Endodermal cell (in vitro differentiated cells): ENCODE data around the gene SLC9A4. TPM values are rescaled to one million over a fixed set of nuclear protein-coding genes. Genes with fewer than 3 reads are reported as not detected.

Source experiments
- DNase-seq: peaks from one replicate; pipeline ENCODE4 v3.0.0-alpha.2; 2017
- H3K27ac ChIP-seq: 2 replicates; pipeline ENCODE4 v1.5.1; 2013; ENCODE audit warnings: mild to moderate bottlenecking, low read depth, low read length, moderate library complexity
- H3K27me3 ChIP-seq: 2 replicates; pipeline ENCODE4 v1.6.1; 2013; ENCODE audit warnings: mild to moderate bottlenecking, low read length, moderate library complexity; ENCODE audit not compliant: insufficient read depth, control insufficient read depth, poor library complexity, severe bottlenecking
- H3K36me3 ChIP-seq: 2 replicates; pipeline ENCODE4 v1.7.0; 2013; ENCODE audit warnings: mild to moderate bottlenecking, low read length, moderate library complexity; ENCODE audit not compliant: control insufficient read depth, insufficient read depth
- H3K4me1 ChIP-seq: one replicate; pipeline ENCODE4 v1.7.0; 2013; ENCODE audit warnings: low read length; ENCODE audit not compliant: control insufficient read depth, insufficient read depth
- H3K4me3 ChIP-seq: 2 replicates; pipeline ENCODE4 v1.5.1; 2013; ENCODE audit warnings: mild to moderate bottlenecking, low read length, moderate library complexity
- H3K9ac ChIP-seq: 2 replicates; pipeline ENCODE4 v1.6.1; 2013; ENCODE audit warnings: mild to moderate bottlenecking, low read length, moderate library complexity; ENCODE audit not compliant: poor library complexity, severe bottlenecking; ENCODE audit errors: extremely low read depth
- H3K9me3 ChIP-seq: 2 replicates; pipeline ENCODE4 v1.6.1; 2013; ENCODE audit warnings: mild to moderate bottlenecking, low read length, moderate library complexity; ENCODE audit not compliant: control insufficient read depth
- H3K27ac Mint-ChIP-seq: 2 replicates; pipeline ENCODE4 v1.8.0; 2020; ENCODE audit warnings: mixed read lengths
- H3K27me3 Mint-ChIP-seq: 2 replicates; pipeline ENCODE4 v1.8.0; 2021; ENCODE audit warnings: mild to moderate bottlenecking, mixed read lengths; ENCODE audit not compliant: insufficient read depth
- H3K36me3 Mint-ChIP-seq: 2 replicates; pipeline ENCODE4 v1.8.0; 2020; ENCODE audit warnings: low read depth, mixed read lengths
- H3K4me1 Mint-ChIP-seq: 2 replicates; pipeline ENCODE4 v1.8.0; 2020; ENCODE audit warnings: mixed read lengths
- H3K4me3 Mint-ChIP-seq: 2 replicates; pipeline ENCODE4 v1.8.0; 2020; ENCODE audit warnings: mild to moderate bottlenecking, moderate library complexity, mixed read lengths
- H3K9me3 Mint-ChIP-seq: 2 replicates; pipeline ENCODE4 v1.8.0; 2020; ENCODE audit warnings: mild to moderate bottlenecking, mixed read lengths
- WGBS, 2 experiments: methylation state at CpG; one replicate each; pipeline versions ENCODE4 v1.1.5 to v1.1.7; 2013; ENCODE audit warnings: missing lambda C conversion rate in 2 of 2, mixed read lengths in 1 of 2; ENCODE audit not compliant: insufficient coverage in 1 of 2, insufficient read length in 1 of 2; 5-methylcytosine and 5-hydroxymethylcytosine counted together
- total RNA-seq, 2 donors: library from RNA; stranded (reverse); fragmentation: NEBNext Ultra II Directional in 1 of 2; extraction: Animal tissue kit (Norgen Biotek cat#: 25700) in 1 of 2; gene quantifications; 2 replicates in 1 of 2; 3 replicates in 1 of 2; pipeline ENCODE4 v1.2.1, GENCODE V29; 2021
- TF ChIP-seq, protein P1 (sequence below): fragments of 200-600 bp; sonication (generic); conservative IDR thresholded peaks from 2 replicates; pipeline ENCODE4 v1.5.0; 2021; ENCODE audit warnings: antibody characterized with exemption, mild to moderate bottlenecking

SLC9A4 gene
- total RNA-seq, 2 donors from 2014 or later, result 0.07 TPM; not detected in 1

GRCh38 chr2:102435741-102436140 lies 37.3 kb upstream of the SLC9A4 start:
- no peak overlapping the region for H3K27ac ChIP-seq
- 91% methylated on average over 2 of the region's 2 CpGs; no CpG with 5 or more reads in 1 of the 2 experiments for WGBS, 2 experiments

DNA sequence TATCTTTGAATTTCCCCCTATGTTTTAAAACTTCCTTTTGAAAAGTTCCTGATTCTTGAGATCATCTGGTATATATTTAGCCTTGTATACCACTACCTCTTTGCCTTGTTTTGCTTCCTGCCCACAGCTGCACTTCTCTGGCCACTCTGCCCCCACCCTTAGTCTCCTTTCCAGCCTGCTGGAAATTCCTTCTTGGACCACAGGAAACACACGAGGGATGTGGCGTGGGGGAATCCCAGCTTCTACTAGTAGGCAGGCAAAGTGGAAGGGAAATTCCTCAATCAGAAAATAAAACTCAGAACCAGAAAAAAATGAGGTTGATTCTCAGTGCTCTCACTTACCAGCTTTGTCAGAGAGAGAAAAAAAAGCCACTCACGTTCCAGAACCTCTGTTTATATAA lies 36.7 kb upstream of the SLC9A4 start:
- no peak overlapping the region for H3K9ac ChIP-seq
- Mint-ChIP-seq H3K4me1 (no peaks in the 10 kb centered on the region), H3K27ac (no peak overlapping the region), H3K27me3 (no peaks in the 10 kb centered on the region), H3K36me3 (no peaks in the 10 kb centered on the region), H3K9me3 (no peaks in the 10 kb centered on the region), H3K4me3 (no peak overlapping the region)
- DNase-seq, result no peak
- no peaks in the 10 kb centered on the region for H3K27me3 ChIP-seq
- no peaks in the 10 kb centered on the region for H3K36me3 ChIP-seq
- TF ChIP-seq, protein P1, sequence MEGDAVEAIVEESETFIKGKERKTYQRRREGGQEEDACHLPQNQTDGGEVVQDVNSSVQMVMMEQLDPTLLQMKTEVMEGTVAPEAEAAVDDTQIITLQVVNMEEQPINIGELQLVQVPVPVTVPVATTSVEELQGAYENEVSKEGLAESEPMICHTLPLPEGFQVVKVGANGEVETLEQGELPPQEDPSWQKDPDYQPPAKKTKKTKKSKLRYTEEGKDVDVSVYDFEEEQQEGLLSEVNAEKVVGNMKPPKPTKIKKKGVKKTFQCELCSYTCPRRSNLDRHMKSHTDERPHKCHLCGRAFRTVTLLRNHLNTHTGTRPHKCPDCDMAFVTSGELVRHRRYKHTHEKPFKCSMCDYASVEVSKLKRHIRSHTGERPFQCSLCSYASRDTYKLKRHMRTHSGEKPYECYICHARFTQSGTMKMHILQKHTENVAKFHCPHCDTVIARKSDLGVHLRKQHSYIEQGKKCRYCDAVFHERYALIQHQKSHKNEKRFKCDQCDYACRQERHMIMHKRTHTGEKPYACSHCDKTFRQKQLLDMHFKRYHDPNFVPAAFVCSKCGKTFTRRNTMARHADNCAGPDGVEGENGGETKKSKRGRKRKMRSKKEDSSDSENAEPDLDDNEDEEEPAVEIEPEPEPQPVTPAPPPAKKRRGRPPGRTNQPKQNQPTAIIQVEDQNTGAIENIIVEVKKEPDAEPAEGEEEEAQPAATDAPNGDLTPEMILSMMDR, result no peak
- H3K27ac ChIP-seq, result no peak overlapping the region
- WGBS, 2 experiments, result 50% methylated on average over 3 of the region's 3 CpGs; no CpG with 5 or more reads in 1 of the 2 experiments
- H3K4me1 ChIP-seq, result no peaks in the 10 kb centered on the region
- no peak overlapping the region for H3K4me3 ChIP-seq
- no peaks in the 10 kb centered on the region for H3K9me3 ChIP-seq

More at GRCh38 chr2:102435741-102436140, 37.3 kb upstream of the SLC9A4 start:
- Mint-ChIP-seq H3K27me3 (no peaks in the 10 kb centered on the region), H3K36me3 (no peaks in the 10 kb centered on the region), H3K9me3 (no peaks in the 10 kb centered on the region), H3K27ac (no peak overlapping the region), H3K4me3 (no peak overlapping the region), H3K4me1 (no peaks in the 10 kb centered on the region)
- no peaks in the 10 kb centered on the region for H3K27me3 ChIP-seq
- DNase-seq, result no peak
- TF ChIP-seq, protein P1, result no peak
- H3K4me1 ChIP-seq, result no peaks in the 10 kb centered on the region
- H3K9ac ChIP-seq, result no peak overlapping the region
- H3K9me3 ChIP-seq, result no peaks in the 10 kb centered on the region
- H3K4me3 ChIP-seq, result no peak overlapping the region
- no peaks in the 10 kb centered on the region for H3K36me3 ChIP-seq

GRCh38 chr2:102437122-102437521 lies 35.9 kb upstream of the SLC9A4 start:
- WGBS, 2 experiments, result 91 to 93% methylated on average over 4 of the region's 4 CpGs
- TF ChIP-seq, protein P1, result no peak
- Histone ChIP-seq H3K4me1 (no peaks in the 10 kb centered on the region), H3K27ac (no peak overlapping the region), H3K27me3 (no peaks in the 10 kb centered on the region), H3K36me3 (no peaks in the 10 kb centered on the region), H3K4me3 (no peak overlapping the region), H3K9me3 (no peaks in the 10 kb centered on the region), H3K9ac (no peak overlapping the region)
- H3K4me1 Mint-ChIP-seq, result no peaks in the 10 kb centered on the region
- no peak overlapping the region for H3K27ac Mint-ChIP-seq
- no peaks in the 10 kb centered on the region for H3K9me3 Mint-ChIP-seq
- no peak for DNase-seq
- no peak overlapping the region for H3K4me3 Mint-ChIP-seq
- H3K36me3 Mint-ChIP-seq, result no peaks in the 10 kb centered on the region
- no peaks in the 10 kb centered on the region for H3K27me3 Mint-ChIP-seq
